ENCODE measurements around the gene ATP8A1.

The ATP8A1 gene

DNA sequence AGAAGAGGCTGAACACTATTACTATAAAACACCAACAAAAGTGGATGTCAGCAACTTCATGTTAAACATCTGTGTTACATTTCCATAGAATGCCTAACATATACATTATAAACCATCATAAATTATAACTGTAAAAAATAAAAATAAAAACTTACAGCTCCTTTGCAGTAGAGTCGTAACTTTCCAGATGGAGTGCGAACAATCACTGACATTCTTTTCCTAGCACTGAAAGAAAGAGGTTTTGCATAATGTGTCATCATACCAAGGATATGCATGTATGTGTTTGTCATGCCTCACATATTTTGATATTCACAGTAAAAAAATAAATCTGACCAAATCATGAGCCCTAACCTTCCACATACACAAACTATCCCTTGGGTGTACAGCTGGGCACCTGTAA, 113.1 kb downstream of the ATP8A1 start:
- H3K4me3 ChIP-seq (ENCODE audit: low read depth, low read length), result no peak overlapping the region
- DNase-seq (ENCODE audit: low read depth), result no peak
- no peak for TF ChIP-seq CTCF (IDR thresholded peaks at IDR 0.05; ENCODE audit: low read depth, low read length, missing control alignments)

- H3K4me3 ChIP-seq (ENCODE audit: low read depth, low read length), result no peak overlapping the region
- TF ChIP-seq CTCF (IDR thresholded peaks at IDR 0.05; ENCODE audit: low read depth, low read length, missing control alignments), result no peak
- DNase-seq (ENCODE audit: low read depth), result no peak
These were observed 113.8 kb downstream of the ATP8A1 start for GRCh38 chr4:42543126-42543525.

DNA sequence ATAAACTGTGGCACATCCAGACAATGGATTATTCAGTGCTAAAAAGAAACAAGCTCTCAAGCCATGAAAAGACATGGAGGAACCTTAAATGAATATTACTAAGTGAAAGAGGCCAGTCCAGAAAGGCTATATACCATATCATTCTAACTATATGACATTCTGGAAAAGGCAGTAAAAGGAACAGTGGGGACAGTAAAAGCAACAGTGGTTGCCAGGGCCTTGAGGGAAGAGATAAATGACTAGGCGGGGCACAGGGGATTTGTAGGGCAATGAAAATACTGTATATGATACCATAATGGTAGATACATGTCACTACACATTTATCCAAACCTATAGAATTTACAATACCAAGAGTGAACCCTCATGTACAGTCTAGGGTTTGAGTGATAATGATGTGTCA, 115.3 kb downstream of the ATP8A1 start:
- DNase-seq (ENCODE audit: low read depth), result no peak
- TF ChIP-seq CTCF (IDR thresholded peaks at IDR 0.05; ENCODE audit: low read depth, low read length, missing control alignments), result no peak
- H3K4me3 ChIP-seq (ENCODE audit: low read depth, low read length), result no peak overlapping the region

GRCh38 chr4:42533042-42533441, 123.9 kb downstream of the ATP8A1 start:
- no peak for DNase-seq (ENCODE audit: low read depth)
- TF ChIP-seq CTCF (IDR thresholded peaks at IDR 0.05; ENCODE audit: low read depth, low read length, missing control alignments), result no peak
- no peak overlapping the region for H3K4me3 ChIP-seq (ENCODE audit: low read depth, low read length)

DNA sequence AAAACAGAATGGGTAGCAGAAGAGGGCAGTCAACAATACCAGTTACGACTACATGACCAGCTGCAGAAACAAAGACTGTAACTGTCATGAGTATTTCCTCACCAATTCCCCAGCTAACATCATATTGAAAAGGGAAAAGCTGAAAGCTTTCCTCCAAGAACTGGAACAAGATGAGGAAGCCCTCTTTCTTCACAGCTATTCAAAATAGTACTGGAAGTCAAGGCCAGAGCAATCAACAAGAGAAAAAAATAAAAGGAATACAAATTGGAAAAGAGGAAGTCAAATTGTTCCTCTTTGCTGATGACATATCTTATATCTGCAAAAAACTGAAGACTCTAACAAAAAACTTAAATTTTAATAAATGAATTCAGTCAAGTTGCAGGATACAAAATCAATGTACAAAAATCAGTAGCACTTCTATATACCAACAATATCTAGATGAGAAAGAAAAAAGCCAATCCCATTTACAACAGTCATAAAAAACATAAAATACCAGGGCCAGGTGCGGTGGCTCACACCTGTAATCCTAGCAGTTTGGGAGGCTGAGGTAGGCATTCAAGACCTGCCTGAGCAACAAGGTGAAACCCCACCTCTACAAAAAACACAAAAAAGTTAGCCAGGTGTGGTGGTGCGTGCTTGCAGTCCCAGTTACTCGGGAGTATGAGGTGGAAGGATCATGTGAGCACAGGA, 125.4 kb downstream of the ATP8A1 start:
- no peak for TF ChIP-seq CTCF (IDR thresholded peaks at IDR 0.05; ENCODE audit: low read depth, low read length, missing control alignments)
- DNase-seq (ENCODE audit: low read depth), result no peak
- H3K4me3 ChIP-seq (ENCODE audit: low read depth, low read length), result no peak overlapping the region

- no peak overlapping the region for H3K4me3 ChIP-seq (ENCODE audit: low read depth, low read length)
- DNase-seq (ENCODE audit: low read depth), result no peak
- TF ChIP-seq CTCF (IDR thresholded peaks at IDR 0.05; ENCODE audit: low read depth, low read length, missing control alignments), result no peak
These were observed 133.7 kb downstream of the ATP8A1 start for GRCh38 chr4:42523066-42523718.

All from GM12864 (cell line).